GM12878 (cell line): ENCODE data around the gene CCDC198. TPM values are rescaled to one million over a fixed set of nuclear protein-coding genes. Genes with fewer than 3 reads are reported as not detected.

Source experiments
- ATAC-seq: fragments of 200-7000 bp; cut with Tn5 transposase; 3 replicates; pipeline ENCODE4 v1.9.1; 2020; ENCODE audit warnings: mild to moderate bottlenecking, moderate library complexity
- BruUV-seq: library from RNA; stranded (reverse); fragments of 400-500 nt; replicated peaks from 2 replicates; lab custom pipeline; 2021; lab: Mats Ljungman, UMichigan
- CTCF ChIA-PET: fragments of 300-600 bp; sonication (Branson Sonifier 250); formaldehyde crosslinking; extraction: SDS; loops from one replicate; lab custom pipeline; 2021; ENCODE audit warnings: inconsistent platforms; lab: Yijun Ruan, JAX
- POLR2A ChIA-PET: fragments of 350-600 bp; formaldehyde crosslinking; extraction: SDS; loops from one replicate; lab custom pipeline; 2021; ENCODE audit warnings: inconsistent platforms; lab: Charles Lee
- RAD21 ChIA-PET: fragments of 300-600 bp; sonication (Branson Sonifier 250); formaldehyde crosslinking; loops from one replicate; lab custom pipeline; 2023; ENCODE audit warnings: antibody characterized with exemption; ENCODE audit not compliant: unreplicated experiment; lab: Charles Lee
- SMC1A ChIA-PET: fragments of 300-600 bp; sonication (Branson Sonifier 250); formaldehyde crosslinking; loops from one replicate; lab custom pipeline; 2023; ENCODE audit not compliant: unreplicated experiment, uncharacterized antibody; lab: Charles Lee
- DNase-seq: peaks from one replicate; pipeline ENCODE4 v3.0.0-alpha.2; 2011; ENCODE audit warnings: low read depth, low spot score
- FAIRE-seq: peaks from 3 replicates; lab custom pipeline; 2011; peaks lifted over from hg19 to GRCh38; lab: Jason Lieb, UNC
- H2AFZ ChIP-seq: 2 replicates; pipeline ENCODE4 v1.6.0; 2011; ENCODE audit warnings: low read depth, low read length, control low read depth; ENCODE audit not compliant: control insufficient read depth
- H3K27ac ChIP-seq: 2 replicates; pipeline ENCODE4 v1.5.1; 2011; ENCODE audit warnings: control low read depth; ENCODE audit not compliant: control insufficient read depth, insufficient read depth
- H3K27me3 ChIP-seq, 2 experiments: replicated peaks in 1 of 2; 2 replicates each; pipeline versions ENCODE4 v1.6.0 to v1.6.1; 2011; ENCODE audit warnings: low read length in 1 of 2; ENCODE audit not compliant: control insufficient read depth in 2 of 2, insufficient read depth in 2 of 2
- H3K36me3 ChIP-seq, 2 experiments: 2 replicates each; pipeline ENCODE4 v1.5.1; 2011; ENCODE audit warnings: low read length in 1 of 2; ENCODE audit not compliant: control insufficient read depth in 2 of 2, insufficient read depth in 2 of 2
- H3K4me1 ChIP-seq: 2 replicates; pipeline ENCODE4 v1.6.1; 2011; ENCODE audit warnings: mild to moderate bottlenecking, low read length, moderate library complexity, mixed read lengths; ENCODE audit not compliant: control insufficient read depth, insufficient read depth
- H3K4me2 ChIP-seq: 2 replicates; pipeline ENCODE4 v1.6.0; 2011; ENCODE audit warnings: control low read depth; ENCODE audit not compliant: control insufficient read depth, insufficient read depth
- H3K4me3 ChIP-seq: fragments of 200-600 bp; sonication (generic); 2 replicates; pipeline ENCODE4 v1.5.1; 2016
- H3K79me2 ChIP-seq: 2 replicates; pipeline ENCODE4 v1.6.0; 2011; ENCODE audit warnings: low read length; ENCODE audit not compliant: control insufficient read depth, insufficient read depth
- H3K9ac ChIP-seq: 2 replicates; pipeline ENCODE4 v1.8.0; 2011; ENCODE audit warnings: low read length, control low read depth, mixed read lengths; ENCODE audit not compliant: control insufficient read depth, insufficient read depth
- H3K9me3 ChIP-seq: replicated peaks from 3 replicates; pipeline ENCODE4 v1.5.1; 2011; ENCODE audit warnings: mild to moderate bottlenecking, low read length; ENCODE audit not compliant: control insufficient read depth, insufficient read depth
- H4K20me1 ChIP-seq: 2 replicates; pipeline ENCODE4 v1.6.0; 2011; ENCODE audit not compliant: control insufficient read depth, insufficient read depth
- MXI1 ChIP-seq: fragments of 150-350 bp; IDR thresholded peaks from 2 replicates; pipeline ENCODE4 v1.6.1; 2011; ENCODE audit warnings: low read depth, mild to moderate bottlenecking, inconsistent platforms, low read length, improper control_type of control experiment
- SIX5 ChIP-seq: IDR thresholded peaks from 2 replicates; pipeline ENCODE4 v1.6.1; 2011; ENCODE audit warnings: mild to moderate bottlenecking, low read depth, low read length, moderate library complexity; ENCODE audit not compliant: severe bottlenecking
- SPI1 ChIP-seq: IDR thresholded peaks from 2 replicates; pipeline ENCODE4 v1.6.1; 2011; ENCODE audit warnings: low read depth, mild to moderate bottlenecking, low read length, moderate library complexity, borderline replicate concordance; ENCODE audit not compliant: insufficient read depth
- SRF ChIP-seq, 2 experiments: IDR thresholded peaks; 2 replicates each; pipeline ENCODE4 v1.6.1; 2011; ENCODE audit warnings: low read depth in 2 of 2, low read length in 2 of 2, mild to moderate bottlenecking in 1 of 2, moderate library complexity in 1 of 2
- WGBS: methylation state at CpG from one replicate; pipeline ENCODE4 v1.1.6; 2016; ENCODE audit warnings: low lambda C conversion rate; ENCODE audit not compliant: insufficient replicate concordance, insufficient coverage; ENCODE audit errors: missing lambda C conversion rate; 5-methylcytosine and 5-hydroxymethylcytosine counted together
- in situ Hi-C: fragments of 300-500 bp; cut with MboI; formaldehyde crosslinking; loops from 9 replicates; pipeline ENCODE4 v1.14.3; 2018; ENCODE audit warnings: mixed read lengths
- intact Hi-C: fragments of 100-400 bp; cut with micrococcal nuclease; formaldehyde crosslinking; loops from one replicate; pipeline ENCODE4 v1.14.2; 2022; ENCODE audit not compliant: unreplicated experiment
- polyA plus RNA-seq, 11 experiments: library from polyadenylated mRNA; depleted of rRNA in 4 of 11; unstranded in 6 of 11; stranded (reverse) in 5 of 11; fragments of >200 nt; fragmentation: Nextera tagmentation in 4 of 11; fragmentation: Illumina TruSeq in 1 of 11; extraction: Ambion mirVana in 4 of 11; extraction: Trizol in 1 of 11; gene quantifications; 1 replicate in 1 of 11; 2 replicates in 10 of 11; pipeline versions ENCODE4 v1.2.1 to v1.2.3, GENCODE V29; 2011 to 2016; ENCODE audit warnings: inconsistent platforms in 2 of 11, missing spikeins in 2 of 11, low read depth in 1 of 11
- total RNA-seq, 4 experiments: library from RNA; depleted of rRNA in 3 of 4; stranded (reverse); fragments of >200 nt in 3 of 4; fragmentation: Illumina TruSeq in 1 of 4; extraction: Trizol in 1 of 4; gene quantifications; 2 replicates each; pipeline versions ENCODE4 v1.2.1 to v1.2.3, GENCODE V29; 2013 to 2021
- TF ChIP-seq, protein P1 (sequence below): fragments of 450-650 bp; IDR thresholded peaks from 2 replicates; pipeline ENCODE4 v1.6.1; 2016; ENCODE audit warnings: mild to moderate bottlenecking

Gene CCDC198
- total and polyA plus RNA-seq, 10 of the 15 experiments (the other 5 are each of a cell fraction or from before 2014, with no cell fraction given), result 1.3 to 12.5 (median 2.3) TPM

- no peak for TF ChIP-seq SPI1
- TF ChIP-seq SIX5, result no peak
- no peak for TF ChIP-seq SRF (IDR thresholded peaks at IDR 0.05; ENCODE audit: low read depth in 2 of 2, low read length in 2 of 2)
- no peak for TF ChIP-seq MXI1
- TF ChIP-seq, protein P1, sequence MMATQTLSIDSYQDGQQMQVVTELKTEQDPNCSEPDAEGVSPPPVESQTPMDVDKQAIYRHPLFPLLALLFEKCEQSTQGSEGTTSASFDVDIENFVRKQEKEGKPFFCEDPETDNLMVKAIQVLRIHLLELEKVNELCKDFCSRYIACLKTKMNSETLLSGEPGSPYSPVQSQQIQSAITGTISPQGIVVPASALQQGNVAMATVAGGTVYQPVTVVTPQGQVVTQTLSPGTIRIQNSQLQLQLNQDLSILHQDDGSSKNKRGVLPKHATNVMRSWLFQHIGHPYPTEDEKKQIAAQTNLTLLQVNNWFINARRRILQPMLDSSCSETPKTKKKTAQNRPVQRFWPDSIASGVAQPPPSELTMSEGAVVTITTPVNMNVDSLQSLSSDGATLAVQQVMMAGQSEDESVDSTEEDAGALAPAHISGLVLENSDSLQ, result no peak
- ChIA-PET RAD21 (interaction anchor here (1.0 kb wide), 1 partner anchor 109 kb away, joined by 3 read pairs; no protein-coding TSS in a partner anchor), POLR2A (no interaction called here), SMC1A (interaction anchor here (1.0 to 1.3 kb wide), 2 partner anchors 26 to 61 kb away, joined by 3 read pairs; no protein-coding TSS in a partner anchor), CTCF (no interaction called here)
- WGBS, result 26% methylated on average over 6 of the region's 6 CpGs
- in situ Hi-C loops (no loop called here), intact Hi-C loops (no loop called here)
- Histone ChIP-seq H3K36me3 (no peaks in the 10 kb centered on the region), H4K20me1 (no peaks in the 10 kb centered on the region), H3K4me3 (no peak overlapping the region), H3K27me3 (no peaks in the 10 kb centered on the region), H3K27ac (no peak overlapping the region), H3K9me3 (no peaks in the 10 kb centered on the region), H3K4me2 (no peak overlapping the region), H3K4me1 (no peaks in the 10 kb centered on the region), H2AFZ (no peak overlapping the region), H3K9ac (no peak overlapping the region), H3K79me2 (no peaks in the 10 kb centered on the region)
- no peak for FAIRE-seq
- no peak for DNase-seq
- peak; percentile 76 for ATAC-seq
- BruUV-seq, result no TSS peak
Measured at GRCh38 chr14:57464008-57464730, 29.5 kb downstream of the CCDC198 start.
